ENCODE results near the gene TES.

- TF ChIP-seq RXRA (IDR thresholded peaks at IDR 0.05), result no peak
- no peak for TF ChIP-seq CTCF (IDR thresholded peaks at IDR 0.05; ENCODE audit: low read depth, low read length, missing input control)
- no peak for TF ChIP-seq SP1 (IDR thresholded peaks at IDR 0.05)
- no peak for TF ChIP-seq YY1 (IDR thresholded peaks at IDR 0.05)
These were observed 96.2 kb downstream of the TES start for GRCh38 chr7:116306409-116307048.

Data from liver (tissue), 3 donors.